ENCODE data around the gene RASSF1. TPM values are rescaled to one million over a fixed set of nuclear protein-coding genes. Genes with fewer than 3 reads are reported as not detected.
A peak's percentile ranks its signal among the peaks of the same experiment; 100 is the strongest.

RASSF1 gene
- polyA plus RNA-seq, 1 donor from 2014 or later: 51.4 TPM

- H3K79me2 ChIP-seq (replicated peaks; ENCODE audit: insufficient read depth, low read length): peaks cover 24% of the 10 kb centered on the region
- H3K27ac ChIP-seq (ENCODE audit: low read length): no peak overlapping the region
- no peak overlapping the region for H2AFZ ChIP-seq (ENCODE audit: low read depth, low read length)
Observed at GRCh38 chr3:50338965-50339364, 1.7 kb downstream of the RASSF1 start.

GRCh38 chr3:50337175-50337861 lies 3.3 kb downstream of the RASSF1 start:
- peak overlapping the region; percentile 100 for H3K4me2 ChIP-seq (ENCODE audit: low read length)
- H4K20me1 ChIP-seq (ENCODE audit: insufficient read depth): no peaks in the 10 kb centered on the region
- peaks cover 24% of the 10 kb centered on the region for H3K79me2 ChIP-seq (replicated peaks; ENCODE audit: insufficient read depth, low read length)
- H3F3A ChIP-seq (ENCODE audit: insufficient read depth, low read length, poor library complexity, severe bottlenecking): no peaks in the 10 kb centered on the region
- H3K27me3 ChIP-seq (ENCODE audit: insufficient read depth, low read depth, low read length): peaks cover 27% of the 10 kb centered on the region
- no peaks in the 10 kb centered on the region for H3K36me3 ChIP-seq (ENCODE audit: insufficient read depth, low read length)
- peak overlapping the region; percentile 96 for H3K9ac ChIP-seq (ENCODE audit: low read length)
- H3K9me2 ChIP-seq (ENCODE audit: insufficient read depth, low read length): no peaks in the 10 kb centered on the region
- no peaks in the 10 kb centered on the region for H3K9me3 ChIP-seq (ENCODE audit: low read length)
- H2AFZ ChIP-seq (ENCODE audit: low read depth, low read length): peak overlapping the region; percentile 84
- TF ChIP-seq CTCF (IDR thresholded peaks at IDR 0.05; ENCODE audit: poor library complexity, severe bottlenecking) (no peak), EP300 (conservative IDR thresholded peaks at IDR 0.05; ENCODE audit: poor library complexity, severe bottlenecking) (no peak), SMC3 (conservative IDR thresholded peaks at IDR 0.05; ENCODE audit: poor library complexity) (no peak), REST (IDR thresholded peaks at IDR 0.05; ENCODE audit: borderline replicate concordance) (peak; percentile 19), TAF1 (IDR thresholded peaks at IDR 0.05; ENCODE audit: low read depth) (peak; percentile 87), POLR2AphosphoS5 (IDR thresholded peaks at IDR 0.05) (peak; percentile 87), EZH2 (IDR thresholded peaks at IDR 0.05; ENCODE audit: borderline replicate concordance, insufficient read depth, low read length, poor library complexity, severe bottlenecking) (no peak), MXI1 (conservative IDR thresholded peaks at IDR 0.05; ENCODE audit: poor library complexity, severe bottlenecking) (peak; percentile 98), RAD21 (conservative IDR thresholded peaks at IDR 0.05) (peak; percentile 16)
- peak overlapping the region; percentile 95 for H3K4me3 ChIP-seq (ENCODE audit: low read length)
- peak overlapping the region; percentile 95 for H3K27ac ChIP-seq (ENCODE audit: low read length)

More at GRCh38 chr3:50338965-50339364, 1.7 kb downstream of the RASSF1 start:
- Histone ChIP-seq H3K27me3 (ENCODE audit: insufficient read depth, low read depth, low read length) (peaks cover 32% of the 10 kb centered on the region), H3K4me2 (ENCODE audit: low read length) (no peak overlapping the region), H3F3A (ENCODE audit: insufficient read depth, low read length, poor library complexity, severe bottlenecking) (no peaks in the 10 kb centered on the region), H3K9me3 (ENCODE audit: low read length) (no peaks in the 10 kb centered on the region), H3K4me3 (ENCODE audit: low read length) (no peak overlapping the region), H4K20me1 (ENCODE audit: insufficient read depth) (no peaks in the 10 kb centered on the region), H3K9me2 (ENCODE audit: insufficient read depth, low read length) (no peaks in the 10 kb centered on the region), H3K9ac (ENCODE audit: low read length) (no peak overlapping the region), H3K36me3 (ENCODE audit: insufficient read depth, low read length) (no peaks in the 10 kb centered on the region)
- TF ChIP-seq POLR2AphosphoS5 (IDR thresholded peaks at IDR 0.05): no peak
- TF ChIP-seq TAF1 (IDR thresholded peaks at IDR 0.05; ENCODE audit: low read depth): no peak
- TF ChIP-seq EP300 (conservative IDR thresholded peaks at IDR 0.05; ENCODE audit: poor library complexity, severe bottlenecking): no peak
- no peak for TF ChIP-seq SMC3 (conservative IDR thresholded peaks at IDR 0.05; ENCODE audit: poor library complexity)
- no peak for TF ChIP-seq MXI1 (conservative IDR thresholded peaks at IDR 0.05; ENCODE audit: poor library complexity, severe bottlenecking)
- TF ChIP-seq REST (IDR thresholded peaks at IDR 0.05; ENCODE audit: borderline replicate concordance): no peak
- no peak for TF ChIP-seq RAD21 (conservative IDR thresholded peaks at IDR 0.05)
